Motor neuron (in vitro differentiated cells): ENCODE data around the gene DBF4. TPM values are rescaled to one million over a fixed set of nuclear protein-coding genes. Genes with fewer than 3 reads are reported as not detected.
A peak's percentile ranks its signal among the peaks of the same experiment; 100 is the strongest.
"Not testable (repeated sequence)": the region's sequence is repeated elsewhere in the genome, so short reads cannot be mapped to it uniquely, and the experiment has no call there.

Experiments
- ATAC-seq, 8 experiments: fragments of 200-7000 bp; cut with Tn5 transposase; replicated peaks in 6 of 8; 2 replicates each; pipeline ENCODE4 v1.8.0; 2021; ENCODE audit warnings: mild to moderate bottlenecking in 8 of 8, moderate library complexity in 8 of 8
- H3K27ac ChIP-seq, 2 donors: fragments of 250-450 bp; sonication (Bioruptor Pico); 2 replicates each; pipeline ENCODE4 v1.9.0; 2021; ENCODE audit warnings: antibody characterized with exemption in 2 of 2, mild to moderate bottlenecking in 2 of 2, moderate library complexity in 1 of 2
- H3K4me1 ChIP-seq, 2 donors: fragments of 250-450 bp; sonication (Bioruptor Pico); replicated peaks in 1 of 2; 2 replicates each; pipeline ENCODE4 v1.6.1; 2021; ENCODE audit warnings: antibody characterized with exemption in 2 of 2, mild to moderate bottlenecking in 2 of 2, moderate library complexity in 1 of 2
- H3K4me3 ChIP-seq, 5 donors: fragments of 250-450 bp; sonication (Bioruptor Pico); 2 replicates each; pipeline ENCODE4 v1.9.0; 2021; ENCODE audit warnings: antibody characterized with exemption in 5 of 5, mild to moderate bottlenecking in 5 of 5, moderate library complexity in 4 of 5
- WGBS, 10 experiments: fragments of 450-650 bp; shearing (Covaris generic); methylation state at CpG; one replicate each; pipeline ENCODE4 v1.0.0; 2022; 5-methylcytosine and 5-hydroxymethylcytosine counted together
- in situ Hi-C, 9 experiments: fragments of 400-800 bp; cut with MboI; loops; one replicate each; pipeline ENCODE4 v1.15.0; 2021; ENCODE audit warnings: low sequenced_read_pairs in 9 of 9, low pct_unique_long_range_greater_than_20kb in 2 of 9; ENCODE audit not compliant: unreplicated experiment in 9 of 9
- total RNA-seq, 8 experiments: library from RNA; unstranded; fragments of 300-600 nt; gene quantifications; 2 replicates each; pipeline versions ENCODE4 v1.2.3 to v1.2.4, GENCODE V29; 2022

The DBF4 gene
- total RNA-seq, 8 experiments from 2014 or later: 6.4 to 38.1 (median 12.1) TPM

DNA sequence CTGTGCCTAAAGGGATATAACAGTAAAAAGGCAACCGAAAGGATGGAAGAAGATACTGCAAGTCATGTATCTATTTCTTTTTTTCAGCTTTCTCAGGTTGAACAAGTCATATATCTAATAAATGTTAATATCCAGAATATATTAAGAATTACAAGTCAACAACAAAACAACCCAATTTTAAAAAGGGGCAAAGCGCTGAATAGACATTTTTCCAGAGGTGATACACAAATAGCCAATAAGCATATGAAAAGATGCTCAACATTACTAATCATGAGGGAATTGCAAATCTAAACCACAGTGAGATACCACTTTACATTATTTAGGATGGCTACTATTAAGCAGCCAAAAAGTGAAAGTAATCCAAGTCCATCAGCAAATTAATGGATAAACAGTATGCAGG is 23.0 kb downstream of the DBF4 start:
- 83 to 100% (median 100%) methylated on average over 1 to 2 of the region's 2 CpGs; no CpG with 5 or more reads in 1 of the 10 experiments for WGBS, 10 experiments
- Histone ChIP-seq H3K4me1 (no peaks in the 10 kb centered on the region), H3K4me3 (no peak overlapping the region), H3K27ac (no peak overlapping the region)
- in situ Hi-C loops: loop anchor here in 3 of 9 experiments (25.0 kb wide), 1 partner anchor 387 kb away; no protein-coding TSS in a partner anchor
- no peak for ATAC-seq

DNA sequence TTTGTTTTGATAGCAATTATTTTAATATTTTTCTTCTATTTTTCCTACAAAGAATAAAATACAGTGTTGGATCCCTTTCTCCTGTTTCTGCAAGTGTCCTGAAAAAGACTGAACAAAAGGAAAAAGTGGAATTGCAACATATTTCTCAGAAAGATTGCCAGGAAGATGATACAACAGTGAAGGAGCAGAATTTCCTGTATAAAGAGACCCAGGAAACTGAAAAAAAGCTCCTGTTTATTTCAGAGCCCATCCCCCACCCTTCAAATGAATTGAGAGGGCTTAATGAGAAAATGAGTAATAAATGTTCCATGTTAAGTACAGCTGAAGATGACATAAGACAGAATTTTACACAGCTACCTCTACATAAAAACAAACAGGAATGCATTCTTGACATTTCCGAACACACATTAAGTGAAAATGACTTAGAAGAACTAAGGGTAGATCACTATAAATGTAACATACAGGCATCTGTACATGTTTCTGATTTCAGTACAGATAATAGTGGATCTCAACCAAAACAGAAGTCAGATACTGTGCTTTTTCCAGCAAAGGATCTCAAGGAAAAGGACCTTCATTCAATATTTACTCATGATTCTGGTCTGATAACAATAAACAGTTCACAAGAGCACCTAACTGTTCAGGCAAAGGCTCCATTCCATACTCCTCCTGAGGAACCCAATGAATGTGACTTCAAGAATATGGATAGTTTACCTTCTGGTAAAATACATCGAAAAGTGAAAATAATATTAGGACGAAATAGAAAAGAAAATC is 31.0 kb downstream of the DBF4 start:
- WGBS, 10 experiments: 85 to 100% (median 96%) methylated on average over 1 to 3 of the region's 3 CpGs; no CpG with 5 or more reads in 1 of the 10 experiments
- H3K4me1 ChIP-seq, H3K27ac ChIP-seq, ATAC-seq, H3K4me3 ChIP-seq, in situ Hi-C loops: not testable (repeated sequence)

DNA sequence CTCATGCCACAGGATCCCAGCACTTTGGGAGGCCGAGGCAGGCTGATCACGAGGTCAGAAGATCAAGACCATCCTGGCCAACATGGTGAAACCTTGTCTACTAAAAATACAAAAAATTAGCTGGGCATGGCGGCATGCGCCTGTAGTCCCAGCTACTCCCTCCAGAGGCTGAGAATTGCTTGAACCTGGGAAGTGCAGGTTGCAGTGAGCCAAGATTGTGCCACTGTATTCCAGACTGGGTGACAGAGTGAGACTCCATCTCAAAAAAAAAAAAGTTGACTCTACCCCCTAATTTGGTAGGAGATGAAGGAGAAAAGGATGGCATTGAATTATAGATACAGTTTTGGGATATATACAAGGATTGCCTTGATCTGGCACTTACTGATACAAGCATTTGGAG is 32.5 kb downstream of the DBF4 start:
- H3K4me1 ChIP-seq, H3K27ac ChIP-seq, ATAC-seq, H3K4me3 ChIP-seq, in situ Hi-C loops: not testable (repeated sequence)
- 67 to 100% (median 93%) methylated on average over 1 to 4 of the region's 4 CpGs; no CpG with 5 or more reads in 3 of the 10 experiments for WGBS, 10 experiments

DNA sequence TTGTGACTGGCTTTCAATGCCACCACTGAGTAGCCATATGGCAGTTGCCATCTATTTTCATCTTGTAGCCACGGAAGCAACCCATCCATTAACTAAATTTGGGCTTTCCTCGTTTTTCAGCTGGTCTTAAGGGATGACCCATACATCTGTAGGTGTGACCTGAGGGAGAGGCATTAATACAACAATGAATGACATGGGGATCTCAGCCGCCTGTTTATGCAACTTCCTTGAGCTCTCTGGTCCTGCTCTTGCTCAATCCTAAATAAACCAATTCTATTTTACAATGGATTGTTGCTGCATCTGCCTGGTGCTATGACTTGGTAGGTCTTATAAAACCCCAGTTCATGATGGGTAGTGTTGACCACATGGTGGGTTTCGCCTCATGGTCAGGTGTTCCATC is 35.8 kb downstream of the DBF4 start:
- no peak for ATAC-seq
- in situ Hi-C loops: no loop called here

DNA sequence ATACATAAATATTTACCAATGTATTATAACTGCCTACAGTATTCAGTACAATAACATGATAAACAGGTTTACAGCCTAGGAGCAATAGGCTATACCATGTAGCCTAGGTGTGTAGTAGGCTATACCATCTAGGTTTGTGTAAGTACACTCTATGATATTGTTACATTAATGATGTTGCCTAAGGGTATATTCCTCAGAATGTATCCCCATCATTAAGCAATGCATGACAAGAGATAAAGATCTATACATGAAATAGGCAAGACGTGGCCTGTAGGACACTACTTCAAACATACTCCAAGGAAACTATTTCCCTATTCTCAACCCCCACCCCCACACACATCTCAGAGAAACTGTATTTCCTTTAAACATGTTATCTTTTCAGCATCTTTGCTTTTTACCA is 42.4 kb downstream of the DBF4 start:
- 14 to 67% (median 20%) methylated on average over 1 of the region's 1 CpG; no CpG with 5 or more reads in 7 of the 10 experiments for WGBS, 10 experiments
- no peak overlapping the region for H3K27ac ChIP-seq
- H3K4me1 ChIP-seq: no peaks in the 10 kb centered on the region
- ATAC-seq: no peak
- in situ Hi-C loops: no loop called here
- no peak overlapping the region for H3K4me3 ChIP-seq

More for the DNA sequence above, 35.8 kb downstream of the DBF4 start:
- H3K4me3 ChIP-seq: no peak overlapping the region
- no peak overlapping the region for H3K27ac ChIP-seq
- peaks cover 0 to 2% of the 10 kb centered on the region in 2 donors for H3K4me1 ChIP-seq
- 50 to 100% (median 86%) methylated on average over 1 to 3 of the region's 4 CpGs; no CpG with 5 or more reads in 2 of the 10 experiments for WGBS, 10 experiments

DNA sequence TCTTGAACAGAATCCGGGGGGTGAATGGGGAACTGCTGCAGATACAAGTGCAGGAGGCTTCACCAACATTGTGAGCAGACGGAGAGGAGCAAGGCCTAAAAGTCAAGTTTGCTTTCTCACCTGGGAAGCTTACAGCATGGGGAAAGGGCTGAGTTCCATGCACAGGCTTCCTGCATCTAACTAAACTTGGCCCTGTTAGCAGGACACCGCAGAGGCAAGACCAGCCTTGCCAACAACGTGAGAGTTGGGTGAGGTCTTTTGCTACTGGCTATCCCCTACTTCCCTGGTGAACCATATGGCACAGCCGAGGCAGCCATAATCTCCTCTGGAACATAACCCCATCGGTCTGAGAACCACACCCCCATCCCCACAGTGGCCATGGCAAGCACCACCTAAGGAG is 43.6 kb downstream of the DBF4 start:
- in situ Hi-C loops: no loop called here
- Histone ChIP-seq H3K4me1 (no peaks in the 10 kb centered on the region), H3K27ac (no peak overlapping the region), H3K4me3 (no peak overlapping the region)
- 33 to 100% (median 85%) methylated on average over 1 to 5 of the region's 6 CpGs; no CpG with 5 or more reads in 4 of the 10 experiments for WGBS, 10 experiments
- no peak for ATAC-seq

DNA sequence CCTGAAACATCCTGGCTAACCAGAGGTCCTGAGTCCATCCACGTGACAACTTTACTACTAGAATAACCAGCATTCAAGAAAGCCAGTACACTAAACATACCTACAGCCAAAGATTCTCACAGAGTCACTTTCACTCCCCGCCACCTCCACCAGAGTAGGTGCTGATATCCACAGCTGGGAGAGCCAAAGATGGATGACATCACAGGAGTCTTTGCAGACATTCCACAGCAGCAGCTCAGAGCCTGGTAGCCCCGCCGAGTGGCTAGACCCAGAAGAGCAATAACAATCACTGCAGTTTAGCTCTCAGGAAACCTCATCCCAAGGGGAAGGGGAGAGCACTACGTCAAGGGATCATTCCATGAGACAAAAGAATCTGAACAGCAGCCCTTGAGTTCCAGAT is 44.3 kb downstream of the DBF4 start:
- no peaks in the 10 kb centered on the region for H3K4me1 ChIP-seq
- no peak overlapping the region for H3K27ac ChIP-seq
- no peak overlapping the region for H3K4me3 ChIP-seq
- in situ Hi-C loops: no loop called here
- WGBS, 10 experiments: 14 to 100% (median 83%) methylated on average over 1 to 4 of the region's 5 CpGs; no CpG with 5 or more reads in 1 of the 10 experiments
- no peak for ATAC-seq

DNA sequence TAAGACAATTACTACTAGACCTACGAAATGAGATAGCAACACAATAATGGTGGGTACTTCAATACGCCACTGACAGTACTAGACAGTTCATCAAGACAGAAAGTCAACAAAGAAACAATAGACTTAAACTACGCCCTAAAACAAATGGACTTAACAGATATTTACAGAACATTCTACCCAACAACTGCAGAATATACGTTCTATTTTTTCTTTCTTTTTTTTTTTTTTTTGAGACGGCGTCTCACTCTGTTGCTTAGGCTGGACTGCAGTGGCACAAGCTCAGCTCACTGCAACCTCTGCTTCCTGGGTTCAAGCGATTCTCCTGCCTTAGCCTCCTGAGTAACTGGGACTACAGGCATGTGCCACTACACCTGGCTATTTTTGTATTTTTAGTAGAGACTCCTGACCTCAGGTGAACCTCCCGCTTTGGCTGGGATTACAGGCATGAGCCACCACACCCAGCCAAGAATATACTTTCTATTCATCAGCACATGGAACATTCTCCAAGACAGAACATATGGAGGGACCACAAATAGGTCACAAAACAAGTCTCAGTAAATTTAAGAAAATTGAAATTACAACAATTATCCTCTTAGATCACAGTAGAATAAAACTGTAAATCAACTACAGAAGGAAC is 46.6 kb downstream of the DBF4 start:
- 76 to 97% (median 93%) methylated on average over 2 to 7 of the region's 8 CpGs for WGBS, 10 experiments
- H3K27ac ChIP-seq, H3K4me1 ChIP-seq, in situ Hi-C loops, ATAC-seq, H3K4me3 ChIP-seq: not testable (repeated sequence)

DNA sequence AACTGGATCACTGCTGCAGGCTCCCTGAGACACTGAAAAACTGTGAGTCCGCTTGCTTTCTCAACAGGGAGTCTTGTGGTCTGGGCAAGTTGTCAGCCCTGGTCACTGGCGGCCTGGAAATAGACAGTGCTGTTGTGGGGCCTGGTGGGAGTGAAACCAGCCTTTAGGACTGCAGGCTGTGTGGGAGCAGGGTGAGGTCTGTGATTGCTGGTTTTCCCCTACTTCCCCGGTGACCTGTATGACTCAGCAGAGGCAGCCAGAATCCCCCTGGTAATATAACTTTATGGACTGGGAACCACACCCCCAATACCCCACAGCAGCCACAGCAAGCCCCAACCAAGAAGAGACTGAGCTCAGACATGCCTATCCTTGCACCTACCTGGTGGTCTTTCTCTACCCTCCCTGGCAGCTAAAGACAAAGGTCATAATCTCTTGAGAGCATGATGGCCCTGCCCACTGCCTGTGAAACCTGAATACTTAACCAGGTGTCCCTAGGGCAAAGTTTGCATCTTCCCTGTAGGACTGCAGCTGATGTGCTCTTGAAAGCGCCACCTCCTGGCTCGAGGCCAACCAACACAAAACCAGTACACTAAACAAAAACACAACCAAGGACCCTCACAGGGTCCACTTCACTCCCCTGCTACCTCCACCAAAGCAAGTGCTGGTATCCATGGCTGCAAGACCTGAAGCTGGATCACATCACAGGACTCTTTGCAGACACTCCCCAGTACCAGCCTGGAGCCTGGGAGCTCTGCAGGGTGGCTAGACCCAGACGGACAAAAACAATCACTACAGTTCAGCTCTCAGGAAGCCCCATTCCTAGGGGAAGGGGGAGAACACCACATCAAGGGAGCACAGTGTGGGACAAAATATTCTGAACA is 50.5 kb downstream of the DBF4 start:
- Histone ChIP-seq H3K4me3 (no peak overlapping the region), H3K27ac (no peak overlapping the region), H3K4me1 (no peaks in the 10 kb centered on the region)
- ATAC-seq: peak in 1 of 8 experiments; percentile 46
- in situ Hi-C loops: loop anchor here in 2 of 9 experiments (25.0 kb wide), 1 partner anchor 185 kb away; no protein-coding TSS in a partner anchor
- WGBS, 10 experiments: 0 to 86% (median 35%) methylated on average over 1 to 4 of the region's 6 CpGs; no CpG with 5 or more reads in 3 of the 10 experiments

DNA sequence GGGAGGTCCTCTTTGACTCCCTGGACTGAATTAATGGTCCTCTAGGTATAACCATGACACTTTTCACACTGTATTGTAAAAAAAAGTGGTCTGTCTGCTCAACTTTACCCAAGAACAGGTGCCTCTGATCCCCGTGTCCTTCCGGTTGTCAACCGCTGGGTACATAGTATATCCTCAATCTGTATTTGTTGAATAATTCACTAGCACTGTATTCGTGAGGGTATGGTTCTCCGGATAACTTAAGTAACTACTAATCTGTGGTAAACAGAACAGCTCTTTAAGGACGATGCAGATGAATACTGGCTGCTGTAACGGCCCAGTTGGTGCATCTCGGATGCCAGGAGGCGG is 57.3 kb downstream of the DBF4 start:
- Histone ChIP-seq H3K4me1 (peaks cover 0 to 6% of the 10 kb centered on the region in 2 donors), H3K4me3 (peak overlapping the region; percentile 55 to 83 (median 68)), H3K27ac (no peak overlapping the region)
- 0 to 75% (median 25%) methylated on average over 2 to 5 of the region's 9 CpGs; no CpG with 5 or more reads in 5 of the 10 experiments for WGBS, 10 experiments
- in situ Hi-C loops: loop anchor here in 2 of 9 experiments (25.0 kb wide), 1 partner anchor 179 kb away; no protein-coding TSS in a partner anchor
- no peak for ATAC-seq

DNA sequence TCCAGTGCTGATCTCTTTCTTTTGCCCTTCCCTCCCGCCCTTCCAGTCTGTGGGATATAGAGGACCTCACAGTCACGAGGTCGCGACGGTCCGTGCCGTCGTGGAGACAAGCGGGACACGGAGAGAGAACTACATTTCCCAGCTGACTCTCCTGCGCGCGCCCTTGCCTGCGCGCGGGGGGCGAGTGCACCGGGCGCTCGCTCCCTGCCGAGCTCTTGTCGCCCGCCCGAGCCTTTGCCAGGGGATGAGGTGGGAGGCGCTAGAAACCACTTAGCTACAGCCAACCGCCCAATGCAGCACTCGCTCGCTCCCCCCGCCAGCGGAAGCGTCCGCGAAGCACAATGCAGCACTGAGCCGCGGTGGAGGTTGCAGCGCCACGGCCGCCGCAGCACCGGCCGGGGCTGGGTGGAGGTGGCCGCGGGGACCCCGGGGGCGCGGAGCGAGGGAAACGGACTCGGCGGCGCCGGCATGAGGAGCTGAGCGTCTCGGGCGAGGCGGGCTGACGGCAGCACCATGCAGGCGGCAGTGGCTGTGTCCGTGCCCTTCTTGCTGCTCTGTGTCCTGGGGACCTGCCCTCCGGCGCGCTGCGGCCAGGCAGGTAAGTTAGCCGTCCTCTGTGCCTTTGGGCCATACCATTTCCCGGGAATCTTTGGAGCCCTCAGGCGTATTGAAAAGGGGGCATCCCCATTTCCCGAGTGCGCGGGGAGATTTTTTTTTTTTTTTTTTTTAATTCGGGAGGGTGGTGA is 57.8 kb downstream of the DBF4 start, which contains the start of gene ADAM22:
ADAM22 (plus strand) TSS at position 299 of the 746 bp plus-strand sequence; CDS start at position 514, 215 bp downstream.
- H3K4me3 ChIP-seq: peak within 1 kb of the TSS; percentile 55 to 83 (median 68)
- ATAC-seq: peak; percentile 89 to 97 (median 96)
- in situ Hi-C loops: loop anchor here in 2 of 9 experiments (25.0 kb wide), 1 partner anchor 178 kb away; no protein-coding TSS in a partner anchor
- peak within 1 kb of the TSS; percentile 74 for H3K27ac ChIP-seq
- 0 to 1% (median 0%) methylated on average over 1 to 13 of the region's 70 CpGs; no CpG with 5 or more reads in 3 of the 10 experiments for WGBS, 10 experiments
- peaks cover 0 to 6% of the 10 kb centered on the region in 2 donors for H3K4me1 ChIP-seq
